ENCODE data around the gene SERPINF2. TPM values are rescaled to one million over a fixed set of nuclear protein-coding genes. Genes with fewer than 3 reads are reported as not detected.
"Not testable (repeated sequence)": the region's sequence is repeated elsewhere in the genome, so short reads cannot be mapped to it uniquely, and the experiment has no call there.

The SERPINF2 gene
- total RNA-seq, 2 donors from 2014 or later = 0.24 TPM; not detected in 1

DNA sequence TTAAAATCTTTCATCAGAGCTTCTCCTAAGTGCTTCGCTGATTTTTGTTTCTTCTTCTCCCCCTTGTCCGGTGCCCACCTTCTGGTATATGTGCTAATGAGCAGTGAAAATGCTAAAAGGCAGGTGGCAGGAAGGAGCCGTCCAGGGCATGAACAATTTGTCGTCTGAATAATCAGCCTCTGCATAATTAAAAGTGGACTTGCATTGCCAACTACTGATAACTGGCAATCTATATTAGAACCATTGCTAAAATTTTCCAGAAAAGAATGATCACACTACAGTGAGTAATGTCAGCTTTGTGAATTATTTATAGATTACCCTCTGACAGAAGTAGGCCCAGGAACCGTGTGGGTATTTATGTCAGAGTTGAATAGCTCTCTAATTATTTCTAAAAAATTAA is 47.3 kb downstream of the SERPINF2 start:
- DNase-seq (ENCODE audit: low spot score) (no peak), ATAC-seq (no peak)
- no peaks in the 10 kb centered on the region for H3K9me3 Mint-ChIP-seq
- H3K27ac Mint-ChIP-seq = no peak overlapping the region
- no peaks in the 10 kb centered on the region for H3K27me3 Mint-ChIP-seq
- no peaks in the 10 kb centered on the region for H3K36me3 Mint-ChIP-seq
- no peak overlapping the region for H3K4me3 Mint-ChIP-seq
- peaks cover 0 to 2% of the 10 kb centered on the region in 2 donors for H3K4me1 Mint-ChIP-seq (ENCODE audit: low read depth in 2 of 2)

DNA sequence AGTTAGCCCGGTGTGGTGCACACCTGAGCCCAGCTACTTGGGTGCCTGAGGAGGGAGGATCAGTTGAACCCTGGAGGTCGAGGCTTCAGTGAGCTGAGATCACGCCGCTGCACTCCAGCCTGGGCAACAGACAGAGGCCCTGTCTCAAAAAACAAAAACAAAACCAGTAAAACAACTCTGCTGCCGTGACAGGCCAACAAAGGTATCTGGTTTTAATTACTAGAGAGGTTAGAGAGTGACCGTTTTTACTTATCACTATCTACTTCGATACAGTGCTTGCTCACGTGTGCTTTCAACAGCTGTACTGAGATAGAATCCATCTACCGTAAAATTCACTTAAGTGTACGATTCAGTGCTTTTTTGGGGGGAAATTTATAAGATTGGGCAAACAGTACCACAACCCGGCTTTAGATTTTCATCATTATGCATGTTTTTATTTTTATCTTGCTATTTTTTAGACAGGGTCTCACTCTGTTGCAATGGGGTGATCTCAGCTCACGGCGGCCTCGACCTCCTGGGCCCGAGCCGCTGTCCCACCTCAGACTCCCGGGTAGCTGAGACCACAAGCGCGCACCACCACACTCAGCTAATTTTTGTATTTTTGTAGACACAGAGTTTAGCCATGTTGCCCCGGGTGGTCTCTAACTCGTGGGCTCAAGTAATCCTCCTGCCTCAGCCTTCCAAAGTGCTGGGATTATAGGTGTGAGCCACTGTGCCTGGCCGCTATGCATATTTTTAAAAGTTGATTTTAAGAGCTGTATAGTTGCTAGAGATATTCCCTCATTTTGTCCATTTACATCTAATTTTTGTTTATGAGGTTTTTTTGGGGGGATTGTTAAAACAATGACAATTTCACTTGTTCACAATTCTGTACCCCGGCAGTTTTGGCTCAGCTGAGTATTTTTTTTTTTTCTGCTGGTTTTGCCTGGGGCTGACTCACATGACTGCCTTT is 50.1 kb downstream of the SERPINF2 start:
- ATAC-seq (no peak), DNase-seq (ENCODE audit: low spot score) (no peak)
- no peaks in the 10 kb centered on the region for H3K27me3 Mint-ChIP-seq
- no peaks in the 10 kb centered on the region for H3K36me3 Mint-ChIP-seq
- no peaks in the 10 kb centered on the region for H3K9me3 Mint-ChIP-seq
- H3K4me1 Mint-ChIP-seq (ENCODE audit: low read depth in 2 of 2) = peaks cover 0 to 7% of the 10 kb centered on the region in 2 donors
- H3K27ac Mint-ChIP-seq = no peak overlapping the region
- H3K4me3 Mint-ChIP-seq = no peak overlapping the region

DNA sequence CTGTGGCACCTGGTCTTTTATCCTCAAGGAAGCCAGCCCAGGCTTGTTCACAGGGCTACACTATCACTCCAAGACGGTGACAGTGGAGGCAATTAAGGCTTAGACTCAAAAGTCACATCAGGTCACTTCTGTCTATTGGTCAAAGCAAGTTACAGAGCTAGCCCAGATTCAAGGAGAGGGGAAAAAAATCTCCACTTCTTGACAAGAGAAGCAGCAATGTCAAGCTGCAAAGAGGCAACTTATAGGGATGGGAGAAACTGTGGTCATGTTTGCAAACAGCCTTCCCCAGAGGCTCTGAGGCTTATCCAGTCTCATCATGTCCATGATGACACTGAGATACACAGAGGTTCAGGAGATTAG is 50.8 kb downstream of the SERPINF2 start:
- no peaks in the 10 kb centered on the region for H3K9me3 Mint-ChIP-seq
- H3K4me3 Mint-ChIP-seq = no peak overlapping the region
- H3K4me1 Mint-ChIP-seq (ENCODE audit: low read depth in 2 of 2) = peaks cover 0 to 7% of the 10 kb centered on the region in 2 donors
- H3K36me3 Mint-ChIP-seq = no peaks in the 10 kb centered on the region
- no peaks in the 10 kb centered on the region for H3K27me3 Mint-ChIP-seq
- H3K27ac Mint-ChIP-seq = no peak overlapping the region
- ATAC-seq = no peak
- no peak for DNase-seq (ENCODE audit: low spot score)

GRCh38 chr17:1796800-1797199 is 54.1 kb downstream of the SERPINF2 start:
- no peak for DNase-seq (ENCODE audit: low spot score)
- Mint-ChIP-seq H3K36me3 (no peaks in the 10 kb centered on the region), H3K4me3 (no peak overlapping the region), H3K4me1 (ENCODE audit: low read depth in 2 of 2) (peaks cover 0 to 7% of the 10 kb centered on the region in 2 donors), H3K27me3 (no peaks in the 10 kb centered on the region), H3K9me3 (no peaks in the 10 kb centered on the region), H3K27ac (no peak overlapping the region)
- no peak for ATAC-seq

DNA sequence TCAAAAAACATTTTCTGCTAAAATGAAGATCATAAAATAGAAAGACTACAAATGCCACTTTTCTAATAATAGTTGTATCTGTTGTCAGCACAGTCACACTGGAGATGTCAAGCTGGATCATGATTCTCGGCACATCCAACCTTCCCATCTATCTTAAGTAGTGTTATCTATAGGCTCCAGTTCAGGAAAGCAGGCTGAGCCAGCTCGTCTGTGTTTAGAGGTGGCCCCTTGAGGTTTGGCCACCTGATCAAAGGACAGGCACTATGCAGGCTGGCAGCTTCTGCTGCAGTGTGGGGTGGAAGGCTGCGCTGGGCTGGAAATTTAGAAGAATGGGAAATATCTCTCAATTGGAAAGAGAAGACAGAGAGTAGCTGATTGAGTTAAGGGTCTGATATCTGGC is 54.7 kb downstream of the SERPINF2 start:
- no peaks in the 10 kb centered on the region for H3K36me3 Mint-ChIP-seq

GRCh38 chr17:1797846-1798245 is 55.2 kb downstream of the SERPINF2 start:
- H3K4me3 Mint-ChIP-seq; H3K27me3 Mint-ChIP-seq; H3K27ac Mint-ChIP-seq; H3K4me1 Mint-ChIP-seq (ENCODE audit: low read depth in 2 of 2); ATAC-seq; H3K36me3 Mint-ChIP-seq; H3K9me3 Mint-ChIP-seq; DNase-seq (ENCODE audit: low spot score): not testable (repeated sequence)

More for the DNA sequence above, 54.7 kb downstream of the SERPINF2 start:
- DNase-seq (ENCODE audit: low spot score) = no peak
- Mint-ChIP-seq H3K4me1 (ENCODE audit: low read depth in 2 of 2) (peaks cover 0 to 7% of the 10 kb centered on the region in 2 donors), H3K9me3 (no peaks in the 10 kb centered on the region), H3K27ac (no peak overlapping the region), H3K4me3 (no peak overlapping the region), H3K27me3 (no peaks in the 10 kb centered on the region)
- ATAC-seq = no peak

- H3K36me3 Mint-ChIP-seq = no peaks in the 10 kb centered on the region
- DNase-seq (ENCODE audit: low spot score) (no peak), ATAC-seq (no peak)
- H3K9me3 Mint-ChIP-seq = no peaks in the 10 kb centered on the region
- no peak overlapping the region for H3K27ac Mint-ChIP-seq
- H3K4me3 Mint-ChIP-seq = no peak overlapping the region
- no peaks in the 10 kb centered on the region for H3K27me3 Mint-ChIP-seq
- H3K4me1 Mint-ChIP-seq (ENCODE audit: low read depth in 2 of 2) = peaks cover 0 to 5% of the 10 kb centered on the region in 2 donors
Measured at GRCh38 chr17:1800240-1800639, 57.6 kb downstream of the SERPINF2 start.

- H3K4me3 Mint-ChIP-seq = no peak overlapping the region
- no peaks in the 10 kb centered on the region for H3K9me3 Mint-ChIP-seq
- peaks cover 0 to 3% of the 10 kb centered on the region in 2 donors for H3K4me1 Mint-ChIP-seq (ENCODE audit: low read depth in 2 of 2)
- no peaks in the 10 kb centered on the region for H3K27me3 Mint-ChIP-seq
- H3K36me3 Mint-ChIP-seq = no peaks in the 10 kb centered on the region
- ATAC-seq (no peak), DNase-seq (ENCODE audit: low spot score) (no peak)
- H3K27ac Mint-ChIP-seq = no peak overlapping the region
Measured at GRCh38 chr17:1800712-1801111, 58.0 kb downstream of the SERPINF2 start.

GRCh38 chr17:1802429-1802828 is 59.8 kb downstream of the SERPINF2 start:
- no peaks in the 10 kb centered on the region for H3K27me3 Mint-ChIP-seq
- H3K4me1 Mint-ChIP-seq (ENCODE audit: low read depth in 2 of 2) = peaks cover 0 to 3% of the 10 kb centered on the region in 2 donors
- no peak overlapping the region for H3K4me3 Mint-ChIP-seq
- H3K27ac Mint-ChIP-seq = no peak overlapping the region
- H3K9me3 Mint-ChIP-seq = no peaks in the 10 kb centered on the region
- no peaks in the 10 kb centered on the region for H3K36me3 Mint-ChIP-seq
- no peak for DNase-seq (ENCODE audit: low spot score)
- no peak for ATAC-seq

DNA sequence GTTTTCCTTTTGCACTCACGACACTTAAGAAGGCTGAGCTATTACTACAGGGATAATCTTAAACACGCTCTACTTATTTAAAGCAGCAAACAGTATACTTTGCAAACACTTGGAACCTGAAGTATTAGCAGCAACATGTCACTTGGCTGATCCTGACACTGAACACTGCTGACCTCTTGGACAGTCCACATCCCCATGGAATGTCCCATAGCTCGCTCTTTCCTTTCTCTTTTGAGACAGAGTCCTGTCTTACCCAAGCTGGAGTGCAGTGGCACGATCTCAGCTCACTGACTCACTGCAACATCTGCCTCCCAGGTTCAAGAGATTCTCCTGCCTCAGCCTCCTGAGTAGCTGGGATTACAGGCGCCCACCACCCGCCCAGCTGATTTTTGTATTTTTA is 60.6 kb downstream of the SERPINF2 start:
- DNase-seq (ENCODE audit: low spot score) (no peak), ATAC-seq (no peak)
- Mint-ChIP-seq H3K4me3 (no peak overlapping the region), H3K9me3 (no peaks in the 10 kb centered on the region), H3K27me3 (no peaks in the 10 kb centered on the region), H3K4me1 (ENCODE audit: low read depth in 2 of 2) (peaks cover 0 to 3% of the 10 kb centered on the region in 2 donors), H3K36me3 (no peaks in the 10 kb centered on the region), H3K27ac (no peak overlapping the region)

Other genes starting within 250 kb of the SERPINF2 start
- gene INPP5K, start 226.3 kb upstream of the SERPINF2 start, total RNA-seq = 10 to 100 TPM; 34.9 to 43.8 TPM
- gene PITPNA, start 180.1 kb upstream of the SERPINF2 start, total RNA-seq = 10 to 100 TPM; 68.4 to 78.4 TPM
- gene SLC43A2, start 114.0 kb upstream of the SERPINF2 start, total RNA-seq = 1 to 10 TPM; 4.9 to 5.0 TPM
- gene SCARF1, start 97.1 kb upstream of the SERPINF2 start, total RNA-seq = 1 to 10 TPM; 3.6 to 4.1 TPM
- 1 to 10 TPM; 1.2 to 3.1 TPM for gene RILP, start 93.0 kb upstream of the SERPINF2 start, total RNA-seq
- 100 to 1,000 TPM; 348 to 422 TPM for gene PRPF8, start 58.0 kb upstream of the SERPINF2 start, total RNA-seq
- gene TLCD2, start 32.5 kb upstream of the SERPINF2 start, total RNA-seq = under 1 TPM; 0.17 to 0.78 TPM
- gene WDR81, start 18.2 kb upstream of the SERPINF2 start, total RNA-seq = 10 to 100 TPM; 17.9 to 30.9 TPM
- not detected for gene SERPINF1, start 19.2 kb downstream of the SERPINF2 start, total RNA-seq
- 10 to 100 TPM; 28.4 to 35.7 TPM for gene SMYD4, start 87.0 kb downstream of the SERPINF2 start, total RNA-seq
- gene RPA1, start 87.1 kb downstream of the SERPINF2 start, total RNA-seq = 100 to 1,000 TPM; 144 to 169 TPM

All from natural killer cell treated with Interleukin-12 subunit alpha and Interleukin-12 subunit beta and Interleukin-15 and Interleukin-18, amount 100 ng/mL, for 72 hours (primary cell).